IPS DF 6.9 (cell line): ENCODE results near the gene C17orf75.

Source experiments
- DNase-seq: peaks from one replicate; pipeline ENCODE4 v3.0.0-alpha.2; 2013; ENCODE audit warnings: low read depth, low spot score
- H3K27ac ChIP-seq: one replicate; pipeline ENCODE4 v1.5.1; 2013; ENCODE audit warnings: low read length, control low read depth
- H3K27me3 ChIP-seq: 2 replicates; pipeline ENCODE4 v1.6.1; 2013; ENCODE audit warnings: mild to moderate bottlenecking, low read length; ENCODE audit not compliant: control insufficient read depth, insufficient read depth
- H3K36me3 ChIP-seq: 2 replicates; pipeline ENCODE4 v1.6.1; 2013; ENCODE audit warnings: low read length; ENCODE audit not compliant: control insufficient read depth, insufficient read depth
- H3K4me1 ChIP-seq: 2 replicates; pipeline ENCODE4 v1.6.1; 2013; ENCODE audit warnings: low read length; ENCODE audit not compliant: control insufficient read depth, insufficient read depth
- H3K4me3 ChIP-seq: 2 replicates; pipeline ENCODE4 v1.5.1; 2013; ENCODE audit warnings: mild to moderate bottlenecking, low read length
- H3K9me3 ChIP-seq: 2 replicates; pipeline ENCODE4 v1.6.1; 2013; ENCODE audit warnings: low read length, inconsistent platforms; ENCODE audit not compliant: control insufficient read depth, insufficient read depth
- WGBS: extraction: QIAGEN DNeasy Blood & Tissue Kit; methylation state at CpG from one replicate; pipeline ENCODE4 v1.1.7; 2013; ENCODE audit warnings: mixed read lengths, missing lambda C conversion rate; ENCODE audit not compliant: insufficient read length, insufficient coverage; 5-methylcytosine and 5-hydroxymethylcytosine counted together

C17orf75 gene

DNA sequence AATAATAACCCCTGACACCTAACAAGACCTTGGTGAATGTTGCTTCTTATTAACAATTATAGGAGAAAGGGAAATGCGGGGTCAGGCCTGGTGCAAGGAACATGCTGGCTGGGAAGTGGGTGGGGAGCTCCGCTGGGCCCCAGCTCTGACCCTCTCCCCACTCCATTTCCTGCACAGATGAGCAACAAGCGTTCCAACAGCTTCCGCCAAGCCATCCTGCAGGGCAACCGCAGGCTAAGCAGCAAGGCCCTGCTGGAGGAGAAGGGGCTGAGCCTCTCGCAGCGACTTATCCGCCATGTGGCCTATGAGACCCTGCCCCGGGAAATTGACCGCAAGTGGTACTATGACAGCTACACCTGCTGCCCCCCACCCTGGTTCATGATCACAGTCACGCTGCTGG is 53.4 kb downstream of the C17orf75 start:
- Histone ChIP-seq H3K9me3 (no peaks in the 10 kb centered on the region), H3K36me3 (no peaks in the 10 kb centered on the region), H3K27me3 (no peaks in the 10 kb centered on the region), H3K4me3 (no peak overlapping the region), H3K27ac (no peak overlapping the region), H3K4me1 (peaks cover 11% of the 10 kb centered on the region)
- no CpG with 5 or more reads among the region's 11 CpGs for WGBS
- DNase-seq: no peak

- no peak for DNase-seq
- no peaks in the 10 kb centered on the region for H3K9me3 ChIP-seq
- H3K27me3 ChIP-seq: no peaks in the 10 kb centered on the region
- H3K4me1 ChIP-seq: peaks cover 11% of the 10 kb centered on the region
- H3K27ac ChIP-seq: no peak overlapping the region
- WGBS: no CpG with 5 or more reads among the region's 10 CpGs
- H3K36me3 ChIP-seq: no peaks in the 10 kb centered on the region
- no peak overlapping the region for H3K4me3 ChIP-seq
These were observed 54.0 kb downstream of the C17orf75 start for GRCh38 chr17:32287804-32288511.

- H3K27me3 ChIP-seq: no peaks in the 10 kb centered on the region
- H3K27ac ChIP-seq: no peak overlapping the region
- no peaks in the 10 kb centered on the region for H3K36me3 ChIP-seq
- peaks cover 11% of the 10 kb centered on the region for H3K4me1 ChIP-seq
- no peak for DNase-seq
- H3K9me3 ChIP-seq: no peaks in the 10 kb centered on the region
- no peak overlapping the region for H3K4me3 ChIP-seq
- WGBS: no CpG with 5 or more reads among the region's 5 CpGs
These were observed 55.5 kb downstream of the C17orf75 start for GRCh38 chr17:32286518-32286900.

DNA sequence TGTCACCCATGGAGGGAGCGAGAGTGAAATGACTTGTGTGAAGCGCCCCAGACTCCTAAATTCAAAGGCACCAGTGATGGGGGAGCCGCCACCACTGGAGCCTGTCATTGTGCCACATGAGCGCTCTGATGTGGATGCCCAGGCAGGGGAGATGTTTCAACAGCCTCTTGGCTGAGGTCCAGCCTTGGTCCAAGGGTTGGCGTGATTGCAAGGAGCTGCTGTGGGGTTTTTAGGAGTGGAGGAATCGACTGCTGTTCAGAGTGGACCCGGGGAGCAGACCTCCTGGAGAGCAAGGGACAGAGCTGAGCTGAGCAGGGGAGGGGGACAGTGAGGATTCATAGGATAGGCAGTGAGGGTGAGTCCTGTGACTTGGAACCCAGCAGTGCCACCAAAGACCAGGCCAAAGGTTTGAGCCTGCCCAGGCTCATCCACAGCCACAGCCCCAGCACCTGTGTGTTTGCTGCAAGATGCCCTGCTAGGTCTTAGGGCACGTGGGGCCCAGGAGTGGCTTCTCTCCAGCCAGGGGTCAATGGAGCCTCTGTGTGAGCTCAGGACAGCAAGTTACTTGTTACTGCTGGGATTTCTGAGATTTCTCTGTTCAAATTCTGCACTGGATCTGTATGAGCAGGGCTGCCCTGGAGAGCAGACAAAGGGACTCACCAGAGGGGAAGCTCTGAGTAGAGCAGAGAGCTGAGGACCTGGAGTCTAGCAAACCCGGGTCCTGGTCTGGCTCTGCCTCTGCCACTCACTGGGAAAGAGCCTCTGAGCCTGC is 56.0 kb downstream of the C17orf75 start:
- no CpG with 5 or more reads among the region's 9 CpGs for WGBS
- H3K4me3 ChIP-seq: no peak overlapping the region
- H3K36me3 ChIP-seq: no peaks in the 10 kb centered on the region
- H3K27ac ChIP-seq: no peak overlapping the region
- no peaks in the 10 kb centered on the region for H3K9me3 ChIP-seq
- H3K4me1 ChIP-seq: peaks cover 11% of the 10 kb centered on the region
- no peaks in the 10 kb centered on the region for H3K27me3 ChIP-seq
- no peak for DNase-seq

- no peak overlapping the region for H3K27ac ChIP-seq
- no peaks in the 10 kb centered on the region for H3K27me3 ChIP-seq
- no peaks in the 10 kb centered on the region for H3K9me3 ChIP-seq
- DNase-seq: no peak
- no CpG with 5 or more reads among the region's 8 CpGs for WGBS
- no peaks in the 10 kb centered on the region for H3K36me3 ChIP-seq
- H3K4me1 ChIP-seq: peaks cover 15% of the 10 kb centered on the region
- H3K4me3 ChIP-seq: no peak overlapping the region
These were observed 56.7 kb downstream of the C17orf75 start for GRCh38 chr17:32285306-32285705.

DNA sequence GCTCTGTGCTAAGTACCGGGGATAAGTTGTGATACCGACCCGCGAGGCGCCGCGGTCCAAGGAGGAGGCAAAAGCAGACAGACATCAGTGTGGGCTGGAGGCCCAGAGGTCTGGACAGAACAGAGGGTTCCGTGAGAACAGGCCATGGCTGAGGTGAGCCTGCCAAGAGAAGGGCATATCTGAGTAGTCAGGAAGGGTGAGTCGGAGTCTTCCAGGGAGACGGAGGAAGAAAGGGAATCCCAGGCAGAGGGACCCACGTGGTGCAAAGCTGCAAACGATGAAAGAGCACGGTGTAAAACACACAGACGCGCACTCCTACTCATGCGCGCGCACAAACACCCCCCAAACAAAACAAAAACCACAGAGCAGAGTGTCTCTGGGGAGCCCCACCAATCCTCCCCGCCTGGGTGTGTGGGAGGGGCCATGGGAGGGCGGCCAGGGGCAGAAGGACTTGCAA is 58.2 kb downstream of the C17orf75 start:
- no CpG with 5 or more reads among the region's 20 CpGs for WGBS
- no peak for DNase-seq
- H3K27ac ChIP-seq: no peak overlapping the region
- no peaks in the 10 kb centered on the region for H3K36me3 ChIP-seq
- no peaks in the 10 kb centered on the region for H3K9me3 ChIP-seq
- H3K4me3 ChIP-seq: no peak overlapping the region
- peaks cover 11% of the 10 kb centered on the region for H3K4me1 ChIP-seq
- no peaks in the 10 kb centered on the region for H3K27me3 ChIP-seq

DNA sequence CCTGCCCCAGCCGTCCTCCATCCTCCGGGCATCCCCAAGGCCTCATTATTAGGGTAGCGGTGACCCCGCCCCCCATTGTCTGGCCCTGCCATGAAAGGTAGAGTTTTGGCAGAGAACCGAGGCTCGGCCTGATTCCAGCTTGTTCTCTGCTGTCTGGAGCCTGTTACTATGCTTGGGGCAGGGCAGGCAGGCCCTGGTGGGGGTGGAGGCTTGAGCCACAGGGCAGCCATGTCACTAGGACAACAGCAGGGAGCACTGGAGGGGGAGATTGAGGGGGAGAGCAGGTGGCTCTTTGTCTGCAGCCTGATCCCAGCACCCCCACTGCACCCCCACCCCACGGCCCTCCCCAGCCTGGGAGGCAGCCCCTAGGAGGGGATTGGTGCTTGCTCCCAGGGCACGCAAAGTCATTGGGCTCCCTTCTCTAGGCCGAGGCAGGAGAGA is 60.9 kb downstream of the C17orf75 start:
- H3K27me3 ChIP-seq: no peaks in the 10 kb centered on the region
- no peaks in the 10 kb centered on the region for H3K36me3 ChIP-seq
- H3K4me3 ChIP-seq: no peak overlapping the region
- peaks cover 10% of the 10 kb centered on the region for H3K4me1 ChIP-seq
- no CpG with 5 or more reads among the region's 9 CpGs for WGBS
- H3K9me3 ChIP-seq: no peaks in the 10 kb centered on the region
- DNase-seq: no peak
- H3K27ac ChIP-seq: no peak overlapping the region

- Histone ChIP-seq H3K27me3 (no peaks in the 10 kb centered on the region), H3K4me3 (no peak overlapping the region), H3K27ac (no peak overlapping the region), H3K4me1 (peaks cover 14% of the 10 kb centered on the region), H3K36me3 (no peaks in the 10 kb centered on the region), H3K9me3 (no peaks in the 10 kb centered on the region)
- WGBS: no CpG with 5 or more reads among the region's 21 CpGs
- DNase-seq: no peak
These were observed 61.9 kb downstream of the C17orf75 start for GRCh38 chr17:32279891-32280716.

DNA sequence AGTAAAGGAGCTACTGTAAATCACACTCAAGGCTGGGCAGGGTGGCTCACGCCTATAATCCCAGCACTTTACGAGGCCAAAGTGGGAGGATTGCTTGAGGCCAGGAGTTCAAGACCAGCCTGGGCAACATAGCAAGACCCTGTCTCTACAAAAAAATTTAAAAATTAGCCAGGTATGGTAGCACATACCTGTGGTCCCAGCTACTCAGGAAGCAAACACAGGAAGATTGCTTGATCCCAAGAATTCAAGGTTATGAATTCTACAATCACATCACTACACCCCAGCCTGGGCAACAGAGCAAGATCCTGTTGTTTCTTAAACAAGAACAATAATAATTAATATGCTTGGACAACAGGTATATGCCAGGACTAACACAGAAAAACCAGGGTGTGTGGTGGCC is 63.2 kb downstream of the C17orf75 start:
- no peaks in the 10 kb centered on the region for H3K9me3 ChIP-seq
- no peaks in the 10 kb centered on the region for H3K27me3 ChIP-seq
- no peak for DNase-seq
- H3K36me3 ChIP-seq: no peaks in the 10 kb centered on the region
- no peak overlapping the region for H3K27ac ChIP-seq
- peaks cover 16% of the 10 kb centered on the region for H3K4me1 ChIP-seq
- H3K4me3 ChIP-seq: no peak overlapping the region
- no CpG with 5 or more reads among the region's 2 CpGs for WGBS
